Sigmoid colon (tissue), 7 donors: ENCODE data around the gene FARP2. TPM values are rescaled to one million over a fixed set of nuclear protein-coding genes. Genes with fewer than 3 reads are reported as not detected.
"Not testable (repeated sequence)": the region's sequence is repeated elsewhere in the genome, so short reads cannot be mapped to it uniquely, and the experiment has no call there.

Experiments
- DNase-seq: peaks from one replicate; pipeline ENCODE4 v3.0.0-alpha.2; 2019
- H3K27ac ChIP-seq, 4 donors: fragments of 200-600 bp; sonication (generic); one replicate each; pipeline ENCODE4 v1.5.1; 2016 to 2019; ENCODE audit warnings: mild to moderate bottlenecking in 1 of 4
- H3K27me3 ChIP-seq, 3 donors: fragments of 200-600 bp; sonication (generic); one replicate each; pipeline ENCODE4 v1.5.1; 2019; ENCODE audit warnings: mild to moderate bottlenecking in 1 of 3
- H3K36me3 ChIP-seq, 4 donors: fragments of 200-600 bp; sonication (generic); one replicate each; pipeline ENCODE4 v1.5.1; 2016 to 2019
- H3K4me1 ChIP-seq, 4 donors: fragments of 200-600 bp; sonication (generic); one replicate each; pipeline ENCODE4 v1.5.1; 2017 to 2019
- H3K4me3 ChIP-seq, 4 donors: fragments of 200-600 bp; sonication (generic); one replicate each; pipeline ENCODE4 v1.5.1; 2017 to 2019; ENCODE audit warnings: mild to moderate bottlenecking in 2 of 4, moderate library complexity in 1 of 4
- H3K9me3 ChIP-seq, 4 donors: fragments of 200-600 bp in 3 of 4; sonication (generic) in 3 of 4; one replicate each; pipeline versions ENCODE4 v1.5.1 to v1.6.1; 2013 to 2019
- CTCF ChIP-seq, 4 experiments: fragments of 450-650 bp in 3 of 4; fragments of 200-600 bp in 1 of 4; IDR thresholded peaks; one replicate each; pipeline ENCODE4 v1.5.1; 2016 to 2019; ENCODE audit warnings: antibody characterized with exemption in 4 of 4, mild to moderate bottlenecking in 3 of 4, moderate library complexity in 2 of 4
- EP300 ChIP-seq, 4 donors: sonication (generic); formaldehyde crosslinking; IDR thresholded peaks; one replicate each; pipeline ENCODE4 v1.6.1; 2017; ENCODE audit warnings: antibody characterized with exemption in 4 of 4
- POLR2A ChIP-seq, 2 donors: fragments of 450-650 bp; IDR thresholded peaks; one replicate each; pipeline ENCODE4 v1.6.1; 2016; ENCODE audit warnings: antibody characterized with exemption in 2 of 2, mild to moderate bottlenecking in 2 of 2, moderate library complexity in 2 of 2
- POLR2AphosphoS5 ChIP-seq, 4 donors: sonication (generic); formaldehyde crosslinking; IDR thresholded peaks; one replicate each; pipeline ENCODE4 v1.6.1; 2017; ENCODE audit warnings: antibody characterized with exemption in 4 of 4
- WGBS, 2 donors: extraction: QIAGEN DNeasy Blood & Tissue Kit; methylation state at CpG; one replicate each; pipeline ENCODE4 v1.1.7; 2013; 5-methylcytosine and 5-hydroxymethylcytosine counted together
- intact Hi-C: fragments of 100-400 bp; cut with DNase I; formaldehyde crosslinking; loops from one replicate; pipeline ENCODE4 v1.15.1; 2023
- polyA plus RNA-seq, 3 donors: library from polyadenylated mRNA; stranded (reverse); fragments of 200-250 nt; gene quantifications; one replicate each; pipeline ENCODE4 v1.2.3, GENCODE V29; 2013
- total RNA-seq, 4 donors: library from RNA; depleted of rRNA; stranded (reverse); fragments of >200 nt; gene quantifications; one replicate each; pipeline ENCODE4 v1.1.0, GENCODE V29; 2016
- donor health status: healthy with polysubstance abuse.
- donor health status: Bipolar disorder and iron deficiency.
- donor health status: healthy.

FARP2 gene
- total and polyA plus RNA-seq, 7 donors = 19.3 to 41.6 (median 28.5) TPM

- WGBS, 2 donors = 72 to 90% methylated on average over 2 of the region's 2 CpGs
- no peak for DNase-seq
- H3K36me3 ChIP-seq = no peaks in the 10 kb centered on the region
- H3K27me3 ChIP-seq = no peaks in the 10 kb centered on the region
- H3K27ac ChIP-seq = no peak overlapping the region
- TF ChIP-seq CTCF (IDR thresholded peaks at IDR 0.05) (no peak), POLR2A (IDR thresholded peaks at IDR 0.05) (no peak), POLR2AphosphoS5 (IDR thresholded peaks at IDR 0.05) (no peak), EP300 (IDR thresholded peaks at IDR 0.05) (no peak)
- H3K4me1 ChIP-seq = peaks cover 0 to 2% (median under 1%) of the 10 kb centered on the region in 4 donors
- H3K9me3 ChIP-seq = no peaks in the 10 kb centered on the region
- H3K4me3 ChIP-seq = no peak overlapping the region
- intact Hi-C loops = no loop called here
These were observed 33.6 kb downstream of the FARP2 start for GRCh38 chr2:241389697-241390096.

- intact Hi-C loops = no loop called here
- Histone ChIP-seq H3K36me3 (no peaks in the 10 kb centered on the region), H3K27me3 (no peaks in the 10 kb centered on the region), H3K9me3 (no peaks in the 10 kb centered on the region), H3K27ac (no peak overlapping the region), H3K4me3 (no peak overlapping the region), H3K4me1 (no peaks in the 10 kb centered on the region)
- WGBS, 2 donors = 80 to 89% methylated on average over 9 of the region's 9 CpGs
- DNase-seq = no peak
- no peak for TF ChIP-seq CTCF (IDR thresholded peaks at IDR 0.05)
- TF ChIP-seq EP300 (IDR thresholded peaks at IDR 0.05) = no peak
- no peak for TF ChIP-seq POLR2A (IDR thresholded peaks at IDR 0.05)
- no peak for TF ChIP-seq POLR2AphosphoS5 (IDR thresholded peaks at IDR 0.05)
These were observed 34.5 kb downstream of the FARP2 start for GRCh38 chr2:241390301-241391206.

- no peak overlapping the region for H3K27ac ChIP-seq
- no peaks in the 10 kb centered on the region for H3K4me1 ChIP-seq
- intact Hi-C loops = no loop called here
- WGBS, 2 donors = 44 to 77% methylated on average over 6 of the region's 6 CpGs
- no peak overlapping the region for H3K4me3 ChIP-seq
- no peak for TF ChIP-seq CTCF (IDR thresholded peaks at IDR 0.05)
- no peak for TF ChIP-seq POLR2A (IDR thresholded peaks at IDR 0.05)
- no peak for TF ChIP-seq EP300 (IDR thresholded peaks at IDR 0.05)
- no peak for TF ChIP-seq POLR2AphosphoS5 (IDR thresholded peaks at IDR 0.05)
- H3K9me3 ChIP-seq = no peaks in the 10 kb centered on the region
- no peak for DNase-seq
- no peaks in the 10 kb centered on the region for H3K36me3 ChIP-seq
- H3K27me3 ChIP-seq = no peaks in the 10 kb centered on the region
These were observed 36.0 kb downstream of the FARP2 start for GRCh38 chr2:241391892-241392665.

GRCh38 chr2:241392753-241393152 lies 36.7 kb downstream of the FARP2 start:
- H3K4me3 ChIP-seq, H3K27me3 ChIP-seq, H3K36me3 ChIP-seq, H3K27ac ChIP-seq, DNase-seq, intact Hi-C loops, H3K9me3 ChIP-seq, H3K4me1 ChIP-seq: not testable (repeated sequence)
- WGBS, 2 donors = 75 to 96% methylated on average over 4 of the region's 4 CpGs

GRCh38 chr2:241393524-241394196 lies 37.6 kb downstream of the FARP2 start:
- intact Hi-C loops = no loop called here
- Histone ChIP-seq H3K4me1 (no peaks in the 10 kb centered on the region), H3K27ac (no peak overlapping the region), H3K27me3 (no peaks in the 10 kb centered on the region), H3K4me3 (no peak overlapping the region), H3K9me3 (no peaks in the 10 kb centered on the region), H3K36me3 (no peaks in the 10 kb centered on the region)
- no peak for TF ChIP-seq POLR2A (IDR thresholded peaks at IDR 0.05)
- no peak for TF ChIP-seq EP300 (IDR thresholded peaks at IDR 0.05)
- no peak for TF ChIP-seq CTCF (IDR thresholded peaks at IDR 0.05)
- TF ChIP-seq POLR2AphosphoS5 (IDR thresholded peaks at IDR 0.05) = no peak
- 81 to 89% methylated on average over 3 of the region's 3 CpGs for WGBS, 2 donors
- DNase-seq = no peak

GRCh38 chr2:241396809-241397208 lies 40.7 kb downstream of the FARP2 start:
- DNase-seq, H3K27ac ChIP-seq, H3K27me3 ChIP-seq, H3K4me3 ChIP-seq, H3K9me3 ChIP-seq, intact Hi-C loops, H3K4me1 ChIP-seq, H3K36me3 ChIP-seq: not testable (repeated sequence)
- 97 to 99% methylated on average over 6 of the region's 6 CpGs for WGBS, 2 donors
